ENCODE results near the gene PADI2.

PADI2 gene

GRCh38 chr1:17018849-17019248 lies 100.4 kb downstream of the PADI2 start:
- DNase-seq (ENCODE audit: low spot score) = no peak

DNA sequence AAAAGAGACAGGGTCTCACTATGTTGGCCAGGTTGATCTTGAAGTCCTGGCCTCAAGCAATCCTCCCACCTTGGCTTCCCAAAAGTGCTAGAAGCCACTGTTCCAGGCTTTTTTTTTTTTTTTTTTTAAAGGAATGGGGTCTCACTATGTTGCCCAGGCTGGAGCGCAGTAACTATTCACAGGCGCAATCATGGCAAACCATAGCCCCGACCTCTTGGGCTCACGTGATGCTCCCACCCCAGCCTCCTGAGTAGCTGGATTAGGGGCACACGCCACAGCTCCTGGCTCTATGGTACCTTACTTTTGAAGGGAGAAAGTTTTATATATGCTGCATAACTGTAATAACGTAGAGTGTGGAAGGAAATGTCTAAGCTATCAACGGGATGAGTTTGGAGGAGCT lies 101.8 kb downstream of the PADI2 start:
- DNase-seq (ENCODE audit: low spot score) = no peak

Measured in CD4-positive, alpha-beta T cell treated with Interleukin-15 for 4 hours (primary cell).